Chondrocyte (in vitro differentiated cells): ENCODE data around the gene LTBP1. TPM values are rescaled to one million over a fixed set of nuclear protein-coding genes. Genes with fewer than 3 reads are reported as not detected.

Source experiments
- DNase-seq: peaks from one replicate; pipeline ENCODE4 v3.0.0; 2021; ENCODE audit warnings: mixed read lengths, low spot score
- H3K27ac Mint-ChIP-seq: one replicate; pipeline ENCODE4 v1.8.0; 2021; ENCODE audit warnings: mild to moderate bottlenecking, moderate library complexity, mixed read lengths; ENCODE audit not compliant: unreplicated experiment
- H3K27me3 Mint-ChIP-seq: 2 replicates; pipeline ENCODE4 v1.8.0; 2021; ENCODE audit warnings: low read depth, mixed read lengths
- H3K36me3 Mint-ChIP-seq: 2 replicates; pipeline ENCODE4 v1.8.0; 2021; ENCODE audit warnings: low read depth, mixed read lengths
- H3K4me1 Mint-ChIP-seq: 2 replicates; pipeline ENCODE4 v1.8.0; 2021; ENCODE audit warnings: low read depth, mild to moderate bottlenecking, mixed read lengths
- H3K4me3 Mint-ChIP-seq: one replicate; pipeline ENCODE4 v1.8.0; 2021; ENCODE audit warnings: mild to moderate bottlenecking, moderate library complexity, mixed read lengths; ENCODE audit not compliant: unreplicated experiment
- H3K9me3 Mint-ChIP-seq: 2 replicates; pipeline ENCODE4 v1.8.0; 2021; ENCODE audit warnings: low read depth, mixed read lengths
- total RNA-seq: library from RNA; stranded (reverse); gene quantifications from 3 replicates; pipeline ENCODE4 v1.2.1, GENCODE V29; 2021
- TF ChIP-seq, protein P1 (sequence below): fragments of 200-600 bp; sonication (generic); IDR thresholded peaks from 2 replicates; pipeline ENCODE4 v1.5.0; 2021; ENCODE audit warnings: antibody characterized with exemption, mild to moderate bottlenecking, moderate library complexity

The LTBP1 gene
- total RNA-seq, 1 donor from 2014 or later, result 398 TPM

- H3K4me1 Mint-ChIP-seq, result peaks cover 27% of the 10 kb centered on the region
- no peaks in the 10 kb centered on the region for H3K9me3 Mint-ChIP-seq
- no peaks in the 10 kb centered on the region for H3K27me3 Mint-ChIP-seq
- no peak overlapping the region for H3K4me3 Mint-ChIP-seq
- TF ChIP-seq, protein P1, sequence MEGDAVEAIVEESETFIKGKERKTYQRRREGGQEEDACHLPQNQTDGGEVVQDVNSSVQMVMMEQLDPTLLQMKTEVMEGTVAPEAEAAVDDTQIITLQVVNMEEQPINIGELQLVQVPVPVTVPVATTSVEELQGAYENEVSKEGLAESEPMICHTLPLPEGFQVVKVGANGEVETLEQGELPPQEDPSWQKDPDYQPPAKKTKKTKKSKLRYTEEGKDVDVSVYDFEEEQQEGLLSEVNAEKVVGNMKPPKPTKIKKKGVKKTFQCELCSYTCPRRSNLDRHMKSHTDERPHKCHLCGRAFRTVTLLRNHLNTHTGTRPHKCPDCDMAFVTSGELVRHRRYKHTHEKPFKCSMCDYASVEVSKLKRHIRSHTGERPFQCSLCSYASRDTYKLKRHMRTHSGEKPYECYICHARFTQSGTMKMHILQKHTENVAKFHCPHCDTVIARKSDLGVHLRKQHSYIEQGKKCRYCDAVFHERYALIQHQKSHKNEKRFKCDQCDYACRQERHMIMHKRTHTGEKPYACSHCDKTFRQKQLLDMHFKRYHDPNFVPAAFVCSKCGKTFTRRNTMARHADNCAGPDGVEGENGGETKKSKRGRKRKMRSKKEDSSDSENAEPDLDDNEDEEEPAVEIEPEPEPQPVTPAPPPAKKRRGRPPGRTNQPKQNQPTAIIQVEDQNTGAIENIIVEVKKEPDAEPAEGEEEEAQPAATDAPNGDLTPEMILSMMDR, result no peak
- H3K27ac Mint-ChIP-seq, result no peak overlapping the region
- H3K36me3 Mint-ChIP-seq, result peaks cover 13% of the 10 kb centered on the region
- DNase-seq, result no peak
These were observed 296.1 kb downstream of the LTBP1 start for GRCh38 chr2:33242845-33243244.

DNA sequence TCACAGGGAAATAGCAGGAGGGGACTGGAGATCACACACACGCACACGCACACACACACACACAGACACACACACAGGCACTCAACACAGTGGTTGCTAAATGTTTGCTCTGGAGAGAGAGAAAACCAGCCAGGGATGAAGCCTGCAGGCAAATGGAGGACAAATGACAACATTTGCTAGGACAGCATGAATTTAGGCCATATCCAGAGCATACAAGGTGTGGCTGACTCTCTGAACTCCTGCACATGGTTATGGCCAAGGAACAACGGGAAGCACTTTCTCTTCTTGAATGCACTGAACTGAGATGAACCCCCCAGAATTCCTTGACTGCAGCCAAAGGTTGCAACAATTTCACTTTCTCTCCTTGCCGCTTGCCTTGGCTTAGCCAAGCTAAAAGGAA lies 299.7 kb downstream of the LTBP1 start:
- Mint-ChIP-seq H3K27ac (no peak overlapping the region), H3K36me3 (peaks cover 26% of the 10 kb centered on the region), H3K4me3 (no peak overlapping the region), H3K9me3 (no peaks in the 10 kb centered on the region), H3K4me1 (peaks cover 12% of the 10 kb centered on the region), H3K27me3 (no peaks in the 10 kb centered on the region)
- no peak for DNase-seq
- TF ChIP-seq, protein P1, result no peak

DNA sequence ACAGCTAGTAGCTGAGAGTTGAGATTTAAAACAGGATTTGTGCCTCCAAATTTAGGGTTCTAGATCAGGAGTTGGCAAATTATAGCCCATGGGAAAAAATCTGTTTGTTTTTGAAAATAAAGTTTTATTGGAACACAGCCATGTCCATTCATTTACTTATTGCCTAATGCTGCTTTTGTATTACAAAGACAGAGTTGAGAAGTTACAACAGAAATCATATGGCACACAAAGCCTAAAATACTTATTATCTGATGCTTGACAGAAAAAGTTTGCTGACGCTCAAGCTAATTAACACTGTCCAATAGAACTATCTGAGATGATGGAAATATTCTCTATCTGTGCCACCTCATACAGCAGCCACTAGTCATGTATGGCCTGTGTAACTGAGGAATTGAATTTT lies 300.6 kb downstream of the LTBP1 start:
- TF ChIP-seq, protein P1, result no peak
- Mint-ChIP-seq H3K9me3 (no peaks in the 10 kb centered on the region), H3K27ac (no peak overlapping the region), H3K27me3 (no peaks in the 10 kb centered on the region), H3K4me1 (peaks cover 12% of the 10 kb centered on the region), H3K36me3 (peaks cover 30% of the 10 kb centered on the region), H3K4me3 (no peak overlapping the region)
- DNase-seq, result no peak

GRCh38 chr2:33250417-33251029 lies 303.8 kb downstream of the LTBP1 start:
- H3K36me3 Mint-ChIP-seq, result peaks cover 34% of the 10 kb centered on the region
- H3K4me1 Mint-ChIP-seq, result peaks cover 3% of the 10 kb centered on the region
- TF ChIP-seq, protein P1, result no peak
- no peak overlapping the region for H3K4me3 Mint-ChIP-seq
- H3K27me3 Mint-ChIP-seq, result no peaks in the 10 kb centered on the region
- H3K9me3 Mint-ChIP-seq, result no peaks in the 10 kb centered on the region
- H3K27ac Mint-ChIP-seq, result peak overlapping the region; percentile 5
- no peak for DNase-seq

DNA sequence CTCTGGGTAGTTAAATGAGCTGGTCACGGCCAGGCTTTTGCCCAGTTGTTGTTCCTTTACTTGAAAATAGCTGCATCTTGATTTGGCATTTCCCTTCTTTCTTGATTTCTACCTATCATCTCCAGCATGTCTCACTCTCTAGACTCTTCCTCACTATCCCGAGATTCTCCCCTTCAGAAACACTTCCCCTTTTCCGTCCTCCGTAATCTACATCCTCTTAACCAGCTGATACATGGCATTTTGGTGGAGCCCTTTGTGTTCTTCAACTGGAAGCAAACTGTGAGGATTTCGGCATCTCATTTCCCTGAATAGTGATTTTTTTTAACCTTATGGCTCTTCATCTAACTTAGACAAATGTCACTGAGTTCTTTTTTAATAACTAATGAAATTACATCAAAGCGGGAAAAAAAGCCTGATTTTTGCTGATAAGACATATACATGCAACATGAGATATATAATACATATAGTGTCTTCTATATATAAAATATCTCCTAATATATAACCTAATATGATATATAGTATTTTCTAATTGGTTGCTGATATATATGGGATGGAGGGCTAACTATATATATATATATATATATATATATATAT lies 309.5 kb downstream of the LTBP1 start:
- DNase-seq, result no peak
- Mint-ChIP-seq H3K9me3 (no peaks in the 10 kb centered on the region), H3K36me3 (peaks cover 31% of the 10 kb centered on the region), H3K27me3 (no peaks in the 10 kb centered on the region), H3K4me1 (no peaks in the 10 kb centered on the region), H3K27ac (no peak overlapping the region), H3K4me3 (no peak overlapping the region)
- TF ChIP-seq, protein P1, result no peak
